Endothelial cell of umbilical vein (primary cell): ENCODE results near the gene PRDX3.

ENCODE experiments used
- EZH2 ChIP-seq: IDR thresholded peaks from 2 replicates; pipeline ENCODE4 v1.6.1; 2012; ENCODE audit warnings: borderline replicate concordance, low read depth, mild to moderate bottlenecking, moderate library complexity, low read length, inconsistent platforms; ENCODE audit not compliant: severe bottlenecking
- GATA2 ChIP-seq: IDR thresholded peaks from 2 replicates; pipeline ENCODE4 v1.7.0; 2011; ENCODE audit warnings: low read depth, mild to moderate bottlenecking, moderate library complexity, mixed read lengths, low read length; ENCODE audit not compliant: insufficient read length, insufficient read depth
- MAX ChIP-seq: IDR thresholded peaks from 2 replicates; pipeline ENCODE4 v1.6.1; 2011; ENCODE audit not compliant: insufficient read depth, insufficient read length
- POLR2A ChIP-seq: IDR thresholded peaks from 2 replicates; pipeline ENCODE4 v1.6.1; 2012; ENCODE audit warnings: low read depth, mild to moderate bottlenecking, control low read depth, low read length
- POLR2AphosphoS5 ChIP-seq: IDR thresholded peaks from 2 replicates; pipeline ENCODE4 v1.6.1; 2012; ENCODE audit warnings: low read depth, mild to moderate bottlenecking, control low read depth, low read length, moderate library complexity; ENCODE audit not compliant: insufficient read depth
- TF ChIP-seq, protein P1 (sequence below), 2 donors: IDR thresholded peaks; 1 replicate in 1 of 2; 2 replicates in 1 of 2; pipeline ENCODE4 v1.5.1; 2011; ENCODE audit warnings: low read length in 2 of 2, mild to moderate bottlenecking in 2 of 2, moderate library complexity in 2 of 2, control low read depth in 1 of 2, inconsistent platforms in 1 of 2, low read depth in 1 of 2; ENCODE audit not compliant: insufficient read depth in 1 of 2; ENCODE audit errors: extremely low read depth in 1 of 2

- TF ChIP-seq, protein P1, sequence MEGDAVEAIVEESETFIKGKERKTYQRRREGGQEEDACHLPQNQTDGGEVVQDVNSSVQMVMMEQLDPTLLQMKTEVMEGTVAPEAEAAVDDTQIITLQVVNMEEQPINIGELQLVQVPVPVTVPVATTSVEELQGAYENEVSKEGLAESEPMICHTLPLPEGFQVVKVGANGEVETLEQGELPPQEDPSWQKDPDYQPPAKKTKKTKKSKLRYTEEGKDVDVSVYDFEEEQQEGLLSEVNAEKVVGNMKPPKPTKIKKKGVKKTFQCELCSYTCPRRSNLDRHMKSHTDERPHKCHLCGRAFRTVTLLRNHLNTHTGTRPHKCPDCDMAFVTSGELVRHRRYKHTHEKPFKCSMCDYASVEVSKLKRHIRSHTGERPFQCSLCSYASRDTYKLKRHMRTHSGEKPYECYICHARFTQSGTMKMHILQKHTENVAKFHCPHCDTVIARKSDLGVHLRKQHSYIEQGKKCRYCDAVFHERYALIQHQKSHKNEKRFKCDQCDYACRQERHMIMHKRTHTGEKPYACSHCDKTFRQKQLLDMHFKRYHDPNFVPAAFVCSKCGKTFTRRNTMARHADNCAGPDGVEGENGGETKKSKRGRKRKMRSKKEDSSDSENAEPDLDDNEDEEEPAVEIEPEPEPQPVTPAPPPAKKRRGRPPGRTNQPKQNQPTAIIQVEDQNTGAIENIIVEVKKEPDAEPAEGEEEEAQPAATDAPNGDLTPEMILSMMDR (IDR thresholded peaks at IDR 0.05; ENCODE audit: extremely low read depth in 1 of 2, insufficient read depth in 1 of 2, low read depth in 1 of 2, low read length in 2 of 2): peak; percentile 78 to 81
- TF ChIP-seq EZH2 (no peak), POLR2A (no peak), MAX (no peak), GATA2 (no peak), POLR2AphosphoS5 (no peak)
These were observed 20.8 kb upstream of the PRDX3 start for GRCh38 chr10:119199231-119199992.
